Progenitor cell of endocrine pancreas (in vitro differentiated cells): ENCODE results near the gene TREH. TPM values are rescaled to one million over a fixed set of nuclear protein-coding genes. Genes with fewer than 3 reads are reported as not detected.

Source experiments
- DNase-seq: peaks from one replicate; pipeline ENCODE4 v3.0.0; 2021; ENCODE audit warnings: low spot score; ENCODE audit not compliant: unreplicated experiment
- H3K27ac Mint-ChIP-seq: 2 replicates; pipeline ENCODE4 v1.8.0; 2021; ENCODE audit warnings: mild to moderate bottlenecking, moderate library complexity, mixed read lengths
- H3K27me3 Mint-ChIP-seq: 2 replicates; pipeline ENCODE4 v1.8.0; 2021; ENCODE audit warnings: mixed read lengths
- H3K36me3 Mint-ChIP-seq: 2 replicates; pipeline ENCODE4 v1.8.0; 2022; ENCODE audit warnings: mixed read lengths; ENCODE audit not compliant: insufficient read depth
- H3K4me1 Mint-ChIP-seq: 2 replicates; pipeline ENCODE4 v1.8.0; 2021; ENCODE audit warnings: low read depth, mixed read lengths
- H3K4me3 Mint-ChIP-seq: 2 replicates; pipeline ENCODE4 v1.8.0; 2021; ENCODE audit warnings: low read depth, mild to moderate bottlenecking, moderate library complexity, mixed read lengths
- H3K9me3 Mint-ChIP-seq: 2 replicates; pipeline ENCODE4 v1.8.0; 2021; ENCODE audit warnings: low read depth, mixed read lengths
- total RNA-seq: library from RNA; stranded (reverse); gene quantifications from 2 replicates; pipeline ENCODE4 v1.2.1, GENCODE V29; 2021
- TF ChIP-seq, protein P1 (sequence below): fragments of 200-600 bp; sonication (generic); IDR thresholded peaks from one replicate; pipeline ENCODE4 v1.5.0; 2021; ENCODE audit warnings: antibody characterized with exemption, mild to moderate bottlenecking; ENCODE audit not compliant: unreplicated experiment

Gene TREH
- total RNA-seq, 1 donor from 2014 or later: not detected

DNA sequence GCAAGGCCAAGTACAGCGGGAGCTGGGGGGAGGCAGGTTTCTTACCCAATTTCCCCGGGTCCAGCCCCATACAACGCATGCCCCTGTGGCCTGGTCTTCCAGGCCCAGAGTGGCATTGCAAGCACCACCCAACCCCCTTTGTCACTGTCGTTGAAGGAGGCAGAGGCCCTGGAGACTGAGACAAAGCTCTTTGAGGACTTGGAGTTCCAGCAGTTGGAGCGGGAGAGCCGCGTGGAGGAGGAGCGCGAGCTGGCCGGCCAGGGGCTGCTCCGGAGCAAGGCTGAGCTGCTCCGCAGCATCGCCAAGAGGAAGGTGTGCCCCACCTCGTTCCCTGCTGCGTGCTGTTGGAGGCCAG, 44.2 kb downstream of the TREH start:
- Mint-ChIP-seq H3K27me3 (no peaks in the 10 kb centered on the region), H3K4me3 (peak overlapping the region; percentile 66), H3K9me3 (no peaks in the 10 kb centered on the region), H3K27ac (peak overlapping the region; percentile 71), H3K4me1 (peaks cover 19% of the 10 kb centered on the region), H3K36me3 (peaks cover 25% of the 10 kb centered on the region)
- TF ChIP-seq, protein P1, sequence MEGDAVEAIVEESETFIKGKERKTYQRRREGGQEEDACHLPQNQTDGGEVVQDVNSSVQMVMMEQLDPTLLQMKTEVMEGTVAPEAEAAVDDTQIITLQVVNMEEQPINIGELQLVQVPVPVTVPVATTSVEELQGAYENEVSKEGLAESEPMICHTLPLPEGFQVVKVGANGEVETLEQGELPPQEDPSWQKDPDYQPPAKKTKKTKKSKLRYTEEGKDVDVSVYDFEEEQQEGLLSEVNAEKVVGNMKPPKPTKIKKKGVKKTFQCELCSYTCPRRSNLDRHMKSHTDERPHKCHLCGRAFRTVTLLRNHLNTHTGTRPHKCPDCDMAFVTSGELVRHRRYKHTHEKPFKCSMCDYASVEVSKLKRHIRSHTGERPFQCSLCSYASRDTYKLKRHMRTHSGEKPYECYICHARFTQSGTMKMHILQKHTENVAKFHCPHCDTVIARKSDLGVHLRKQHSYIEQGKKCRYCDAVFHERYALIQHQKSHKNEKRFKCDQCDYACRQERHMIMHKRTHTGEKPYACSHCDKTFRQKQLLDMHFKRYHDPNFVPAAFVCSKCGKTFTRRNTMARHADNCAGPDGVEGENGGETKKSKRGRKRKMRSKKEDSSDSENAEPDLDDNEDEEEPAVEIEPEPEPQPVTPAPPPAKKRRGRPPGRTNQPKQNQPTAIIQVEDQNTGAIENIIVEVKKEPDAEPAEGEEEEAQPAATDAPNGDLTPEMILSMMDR: no peak
- no peak for DNase-seq

DNA sequence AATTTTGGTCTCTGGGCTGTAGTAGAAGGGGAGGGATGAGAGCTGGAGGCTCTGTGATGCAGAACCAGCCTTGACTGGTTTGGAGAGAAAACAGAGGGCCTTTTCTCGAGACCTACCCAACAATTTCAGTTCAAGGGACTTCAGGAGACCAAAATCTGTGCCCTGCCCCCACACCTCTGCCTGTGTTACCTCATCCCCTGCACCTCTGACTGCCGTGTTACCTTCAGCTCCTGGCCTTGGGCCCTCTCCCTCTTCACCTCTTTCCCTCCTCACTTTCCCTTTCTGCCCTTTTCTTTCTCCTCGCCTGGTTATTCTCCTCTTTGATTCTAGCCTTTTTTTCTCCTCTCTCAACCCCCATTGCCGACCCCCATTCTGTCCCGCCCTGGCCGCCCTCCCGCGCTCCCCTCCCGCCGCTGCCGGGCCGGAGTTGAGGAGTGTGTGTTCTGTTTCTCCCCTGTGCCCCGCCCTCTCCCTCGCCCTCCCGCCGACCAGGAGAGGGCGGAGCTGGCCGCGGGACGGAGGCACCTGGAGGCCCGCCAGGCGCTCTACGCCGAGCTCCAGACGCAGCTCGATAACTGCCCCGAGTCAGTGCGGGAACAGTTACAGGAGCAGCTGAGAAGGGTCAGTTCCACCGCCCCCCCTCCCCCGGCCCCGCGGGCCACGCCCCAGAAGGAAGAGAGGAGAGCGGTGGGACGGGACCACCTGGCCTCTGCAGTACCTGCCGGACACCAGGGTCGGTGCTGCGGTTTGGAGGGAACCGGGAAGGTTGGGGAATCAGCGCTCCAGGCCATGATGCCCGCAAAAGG, 44.8 kb downstream of the TREH start:
- DNase-seq: peak; percentile 80
- peaks cover 19% of the 10 kb centered on the region for H3K4me1 Mint-ChIP-seq
- H3K27ac Mint-ChIP-seq: peak overlapping the region; percentile 92

DNA sequence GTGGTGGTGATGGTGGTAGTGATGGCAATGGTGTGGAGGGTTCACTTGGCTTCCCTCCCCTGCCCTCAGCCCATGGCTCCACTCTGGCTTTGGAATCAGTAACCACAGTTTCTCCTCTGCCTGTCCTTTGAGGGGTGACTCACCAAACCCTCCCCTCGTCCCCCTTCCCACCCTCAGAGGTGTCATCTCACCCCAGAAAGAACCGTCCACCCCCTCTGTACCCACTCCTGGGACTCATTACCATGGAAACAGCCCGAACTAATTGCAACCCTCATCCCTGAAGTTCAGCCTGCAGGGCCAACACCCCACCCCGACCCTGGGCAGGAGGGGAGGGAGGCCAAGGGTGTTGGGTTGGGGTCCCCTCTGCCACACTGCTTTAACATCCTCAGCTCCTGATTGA, 45.5 kb downstream of the TREH start:
- DNase-seq: no peak
- Mint-ChIP-seq H3K27me3 (no peaks in the 10 kb centered on the region), H3K36me3 (peaks cover 28% of the 10 kb centered on the region), H3K27ac (peak overlapping the region; percentile 92), H3K4me1 (peaks cover 19% of the 10 kb centered on the region), H3K9me3 (no peaks in the 10 kb centered on the region), H3K4me3 (no peak overlapping the region)
- TF ChIP-seq, protein P1: no peak

More for the DNA sequence above, 44.8 kb downstream of the TREH start:
- no peaks in the 10 kb centered on the region for H3K27me3 Mint-ChIP-seq
- H3K4me3 Mint-ChIP-seq: peak overlapping the region; percentile 66
- TF ChIP-seq, protein P1: peak; percentile 40
- H3K36me3 Mint-ChIP-seq: peaks cover 23% of the 10 kb centered on the region
- no peaks in the 10 kb centered on the region for H3K9me3 Mint-ChIP-seq

DNA sequence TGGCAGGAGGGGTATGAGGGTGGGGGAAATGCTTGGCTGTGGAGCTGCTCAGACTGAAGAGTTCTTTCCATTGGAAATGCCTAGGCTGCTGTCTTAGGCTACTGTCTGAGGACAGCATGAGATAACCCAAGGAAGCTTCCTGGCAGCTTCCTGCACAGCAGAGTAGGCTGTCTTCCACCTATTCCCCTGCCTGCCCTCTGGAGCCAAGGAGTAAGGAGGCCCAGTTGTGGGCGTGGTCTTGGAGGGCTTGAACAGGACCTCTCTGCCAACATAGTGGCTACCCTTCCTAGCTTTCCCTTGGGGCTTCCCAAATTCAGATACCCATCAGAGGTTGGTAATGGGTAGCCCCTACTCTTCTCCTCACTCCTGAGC, 46.1 kb downstream of the TREH start:
- Mint-ChIP-seq H3K27me3 (no peaks in the 10 kb centered on the region), H3K9me3 (no peaks in the 10 kb centered on the region), H3K27ac (no peak overlapping the region), H3K4me1 (peaks cover 19% of the 10 kb centered on the region), H3K4me3 (no peak overlapping the region), H3K36me3 (peaks cover 29% of the 10 kb centered on the region)
- TF ChIP-seq, protein P1: no peak
- DNase-seq: no peak

DNA sequence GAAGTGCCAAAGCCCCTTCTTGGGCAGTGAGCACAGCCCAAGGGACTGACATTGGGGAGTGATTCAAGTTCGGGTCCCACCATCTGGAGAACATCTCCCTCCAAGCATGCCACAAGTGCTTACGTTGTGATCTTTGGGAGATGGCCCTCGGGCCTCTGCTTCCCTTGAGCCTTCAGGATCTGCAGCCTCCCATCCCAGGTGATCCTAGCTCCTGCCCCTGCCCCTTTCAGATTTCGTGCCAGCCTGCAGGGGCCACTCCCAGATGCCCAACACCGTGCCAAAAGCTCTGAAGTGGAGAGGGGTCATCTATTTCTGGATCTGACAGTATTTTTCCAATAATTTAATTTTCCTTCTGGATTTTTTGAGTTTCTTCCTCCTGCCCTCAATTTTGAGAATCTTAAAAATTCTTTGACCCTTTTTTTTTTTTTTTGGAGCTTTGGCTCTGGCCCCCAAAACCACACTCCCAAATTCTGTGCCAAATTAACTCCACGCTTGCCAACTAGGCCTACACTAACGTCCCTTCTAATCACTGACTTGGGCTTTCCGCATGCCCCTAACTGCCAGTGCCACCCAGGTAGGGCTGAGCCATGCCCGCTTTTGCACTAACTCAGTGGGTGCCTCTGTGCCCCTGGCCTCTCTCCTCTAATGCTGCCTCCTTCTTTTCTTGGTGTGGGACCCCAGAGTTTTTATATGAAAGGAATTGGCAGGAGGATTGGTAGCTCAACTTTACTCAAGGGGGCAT, 46.7 kb downstream of the TREH start:
- H3K4me1 Mint-ChIP-seq: peaks cover 19% of the 10 kb centered on the region

More for the DNA sequence above, 46.7 kb downstream of the TREH start:
- TF ChIP-seq, protein P1: no peak
- no peak for DNase-seq
- Mint-ChIP-seq H3K4me3 (no peak overlapping the region), H3K27ac (no peak overlapping the region), H3K27me3 (no peaks in the 10 kb centered on the region), H3K36me3 (peaks cover 26% of the 10 kb centered on the region), H3K9me3 (no peaks in the 10 kb centered on the region)
